Pons (tissue), 1 donor: ENCODE results near the gene OR2T27.
"Not testable (repeated sequence)": the region's sequence is repeated elsewhere in the genome, so short reads cannot be mapped to it uniquely, and the experiment has no call there.

Experiments used
- DNase-seq: peaks from one replicate; pipeline ENCODE4 v3.0.0-alpha.2; 2016; ENCODE audit warnings: low spot score

The OR2T27 gene, protein sequence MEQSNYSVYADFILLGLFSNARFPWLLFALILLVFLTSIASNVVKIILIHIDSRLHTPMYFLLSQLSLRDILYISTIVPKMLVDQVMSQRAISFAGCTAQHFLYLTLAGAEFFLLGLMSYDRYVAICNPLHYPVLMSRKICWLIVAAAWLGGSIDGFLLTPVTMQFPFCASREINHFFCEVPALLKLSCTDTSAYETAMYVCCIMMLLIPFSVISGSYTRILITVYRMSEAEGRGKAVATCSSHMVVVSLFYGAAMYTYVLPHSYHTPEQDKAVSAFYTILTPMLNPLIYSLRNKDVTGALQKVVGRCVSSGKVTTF

DNA sequence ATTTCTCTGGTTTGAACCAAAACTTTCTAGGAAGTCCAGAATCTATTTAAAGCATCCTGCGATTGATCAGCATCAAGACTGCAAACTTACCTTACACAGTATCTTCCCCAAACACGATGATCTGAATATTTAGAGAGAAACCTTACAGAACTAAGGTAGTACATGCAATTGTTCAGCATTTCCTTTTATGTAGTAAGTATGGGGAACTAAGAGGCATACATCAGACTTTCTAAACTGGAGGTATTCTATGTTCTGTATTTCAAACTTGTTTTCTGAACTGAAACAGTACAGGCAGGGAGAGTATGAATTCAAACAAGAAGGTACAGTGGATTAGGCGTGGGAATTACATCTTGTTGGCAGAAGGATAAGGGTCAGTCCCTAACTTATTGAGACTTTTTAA lies at the start of gene OR2T27:
OR2T27 (minus strand) TSS at position 175 of the 400 bp plus-strand sequence. CDS start 4,644 bp downstream, outside the sequence.
- DNase-seq, result not testable (repeated sequence)

DNA sequence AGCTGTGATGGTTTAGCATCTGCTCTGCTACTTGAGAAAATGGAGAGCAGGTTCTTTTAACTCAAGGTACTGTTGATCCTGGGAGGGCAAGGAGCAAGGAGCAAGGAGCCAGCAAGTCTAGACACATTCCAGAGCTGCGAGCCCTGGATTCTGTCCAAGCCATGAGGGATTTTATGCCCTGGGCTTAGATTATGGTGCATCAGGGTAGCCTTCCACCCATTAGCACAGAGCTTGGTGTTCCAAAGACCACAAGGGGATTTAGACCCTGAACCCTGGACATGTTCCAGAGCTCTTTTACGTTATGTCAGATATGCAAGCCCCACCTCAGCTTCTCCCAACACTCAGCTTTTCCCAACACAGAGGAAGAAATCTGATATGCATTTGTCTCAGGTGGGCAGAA lies 49.3 kb upstream of the OR2T27 start:
- DNase-seq, result no peak

DNA sequence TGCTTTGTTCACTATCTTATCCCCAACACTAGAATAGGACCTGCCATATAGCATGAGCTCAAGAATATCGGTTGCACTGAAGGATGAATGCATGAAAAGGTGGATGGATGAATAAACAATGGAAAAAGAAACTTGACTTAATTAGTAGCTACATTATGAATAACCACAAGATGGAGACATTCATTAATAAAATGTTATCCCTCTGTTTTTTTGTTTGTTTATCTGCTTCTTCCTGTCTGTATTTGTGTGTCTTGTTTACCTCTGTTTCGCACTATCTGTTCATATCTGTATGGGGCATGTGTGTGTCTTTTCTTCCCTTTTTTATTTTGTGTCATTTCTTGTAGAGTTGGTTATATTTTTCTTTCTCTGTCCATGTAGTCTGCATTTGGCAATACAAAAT lies 48.3 kb upstream of the OR2T27 start:
- DNase-seq, result no peak

DNA sequence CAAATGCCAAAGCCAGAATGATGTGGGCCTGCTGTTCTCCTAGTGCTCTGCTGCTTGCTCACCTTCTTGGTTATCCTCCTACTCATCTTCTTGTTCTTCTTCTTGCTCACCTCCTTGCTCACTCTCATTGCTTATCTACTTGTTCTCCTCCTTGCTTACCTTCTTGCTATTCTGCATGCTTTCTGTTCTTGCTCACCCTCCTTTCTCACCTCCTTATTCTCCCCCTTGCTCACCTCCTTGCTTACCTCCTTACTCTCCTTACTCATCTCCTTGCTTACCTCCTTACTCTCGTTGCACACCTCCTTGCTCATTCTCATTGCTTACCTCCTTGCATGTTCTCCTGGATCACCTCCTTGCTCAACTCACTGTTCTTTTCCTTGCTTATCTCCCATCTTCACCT lies 47.4 kb upstream of the OR2T27 start, which contains the start of gene OR14I1:
OR14I1 (minus strand) TSS at position 53 of the 400 bp plus-strand sequence.
- no peak for DNase-seq

DNA sequence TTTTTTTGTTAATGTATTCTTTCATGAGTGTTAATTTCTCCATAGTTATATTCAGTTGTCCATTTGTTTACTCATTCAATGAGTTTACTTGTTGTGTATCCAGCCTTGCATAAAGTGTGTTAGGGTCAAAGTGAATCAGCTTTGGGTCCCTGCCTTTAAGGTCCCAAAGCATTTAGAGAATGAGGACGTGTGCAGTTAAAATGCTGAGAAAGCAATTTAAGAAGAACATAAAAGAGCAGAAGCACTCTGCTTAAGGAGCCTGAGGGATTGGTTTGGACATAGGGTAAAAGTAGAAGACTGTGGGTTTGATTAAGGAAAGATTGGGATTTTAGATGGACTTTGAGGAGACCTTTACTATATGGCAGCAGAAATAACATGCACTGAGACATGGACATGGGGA lies 43.8 kb upstream of the OR2T27 start:
- no peak for DNase-seq

DNA sequence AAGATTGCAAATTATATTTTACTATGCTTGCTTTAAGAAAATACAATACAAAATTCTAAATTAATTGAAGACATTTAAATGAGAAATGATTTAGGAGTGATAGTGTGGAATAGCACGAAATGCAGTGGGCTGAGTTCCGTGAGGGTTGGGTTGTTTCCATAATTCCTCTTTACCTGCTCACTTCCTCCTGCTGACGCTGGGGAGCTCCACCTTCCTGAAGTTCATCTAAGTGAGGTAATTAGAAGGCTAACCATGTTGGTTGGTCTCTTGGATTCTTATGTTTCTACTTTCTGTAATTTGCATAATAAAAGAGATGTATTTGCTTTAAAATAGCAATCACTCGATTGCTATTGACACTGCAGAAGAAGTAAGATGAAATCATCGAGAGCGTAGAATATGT lies 42.6 kb upstream of the OR2T27 start:
- DNase-seq, result no peak

DNA sequence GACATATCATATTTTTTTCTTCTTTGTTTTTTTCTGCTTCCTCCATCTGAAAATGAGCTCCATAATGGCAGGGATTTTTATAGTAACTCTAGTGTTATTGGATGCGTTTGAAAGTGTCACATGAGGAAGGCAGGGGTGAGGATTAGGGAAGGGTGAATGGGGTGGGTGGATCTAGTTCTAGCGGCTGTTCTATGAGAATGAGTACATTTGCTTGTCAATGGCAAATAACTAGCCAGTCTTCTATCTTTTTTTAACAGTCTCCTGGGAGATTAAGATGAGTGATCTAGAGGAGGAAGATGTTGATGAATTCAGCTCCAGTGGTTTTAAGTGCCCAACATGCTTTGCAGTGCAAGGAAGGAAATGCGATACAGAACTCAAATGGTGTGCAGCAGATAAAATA lies 41.4 kb upstream of the OR2T27 start:
- no peak for DNase-seq

DNA sequence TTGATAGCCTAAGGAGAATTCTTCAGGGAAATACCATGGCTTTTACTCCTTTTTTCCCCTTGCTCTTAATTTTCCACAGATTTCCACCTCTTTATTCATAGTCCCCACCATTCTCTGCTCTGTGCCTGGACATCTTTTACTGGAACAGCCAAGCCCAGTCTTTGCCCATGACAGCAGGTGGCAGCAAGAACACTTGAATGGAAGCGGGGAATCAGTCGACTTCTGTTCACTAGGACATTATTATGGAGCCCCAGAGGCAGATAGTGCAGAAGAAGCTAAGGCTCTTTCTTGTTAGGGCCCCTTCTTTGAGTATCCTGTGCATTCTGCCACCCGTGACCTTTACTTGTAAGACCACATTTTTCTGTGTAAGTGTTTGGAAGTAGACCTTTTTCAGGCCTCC lies 40.9 kb upstream of the OR2T27 start:
- DNase-seq, result peak; percentile 9

DNA sequence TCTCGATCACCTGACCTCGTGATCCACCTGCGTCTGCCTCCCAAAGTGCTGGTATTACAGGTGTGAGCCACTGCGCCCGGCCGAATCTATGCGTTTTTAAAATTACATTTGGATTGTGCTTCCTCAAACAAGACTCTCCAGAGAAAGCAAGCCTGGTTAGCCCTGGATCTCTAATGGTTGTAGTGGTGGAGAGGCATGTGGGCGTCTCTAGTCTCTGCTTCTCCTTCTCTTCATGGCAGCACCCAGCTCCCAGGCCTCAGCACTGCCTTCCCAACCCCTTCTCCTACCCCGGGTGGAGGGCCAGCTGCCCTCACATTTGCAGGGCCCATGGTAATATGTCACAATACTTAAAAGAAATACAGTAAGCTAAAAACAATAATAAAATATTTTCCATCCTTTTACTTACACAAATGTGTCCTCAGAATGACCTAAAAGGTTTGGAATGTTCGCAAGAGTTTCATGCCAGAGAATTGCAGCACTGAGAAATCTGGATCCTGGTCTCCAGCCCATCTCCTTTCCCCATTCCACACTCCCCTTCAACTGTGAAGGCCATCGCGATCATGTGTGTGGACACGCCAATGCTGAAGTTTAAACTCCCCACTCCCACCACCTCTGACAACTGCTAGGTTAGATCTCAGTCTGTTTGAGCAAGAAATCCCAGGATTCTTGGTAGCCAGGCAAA lies 40.3 kb upstream of the OR2T27 start:
- DNase-seq, result no peak

DNA sequence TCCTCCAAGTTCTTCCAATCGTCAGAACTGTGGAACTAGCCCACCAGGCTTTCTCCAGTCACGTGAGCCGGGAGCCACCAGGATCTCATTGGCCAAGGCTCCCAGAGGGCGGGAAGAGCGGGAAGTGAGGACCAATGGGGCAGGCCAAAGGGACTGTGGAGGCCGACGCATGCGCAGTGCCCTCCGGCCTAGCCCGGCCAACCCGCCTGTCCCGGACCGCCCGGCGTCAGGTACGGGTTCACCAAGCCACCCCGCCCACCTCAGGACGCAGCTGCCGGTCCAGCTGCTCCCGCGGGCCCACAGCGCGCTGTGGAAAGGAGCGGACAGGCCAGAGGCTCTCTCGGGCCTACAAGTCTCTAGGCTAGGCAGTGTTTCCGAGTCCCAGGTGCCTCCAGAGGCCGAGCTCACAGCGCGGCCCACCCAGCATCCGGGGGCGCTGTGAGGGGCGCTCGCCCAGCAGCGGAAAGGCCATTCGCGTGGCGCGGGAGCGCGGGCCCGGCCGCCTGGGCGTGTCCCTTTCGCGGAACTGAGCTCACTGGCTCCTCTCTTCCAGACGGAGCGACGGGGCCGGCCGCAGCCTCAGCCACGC lies 36.3 kb upstream of the OR2T27 start:
- DNase-seq, result no peak

DNA sequence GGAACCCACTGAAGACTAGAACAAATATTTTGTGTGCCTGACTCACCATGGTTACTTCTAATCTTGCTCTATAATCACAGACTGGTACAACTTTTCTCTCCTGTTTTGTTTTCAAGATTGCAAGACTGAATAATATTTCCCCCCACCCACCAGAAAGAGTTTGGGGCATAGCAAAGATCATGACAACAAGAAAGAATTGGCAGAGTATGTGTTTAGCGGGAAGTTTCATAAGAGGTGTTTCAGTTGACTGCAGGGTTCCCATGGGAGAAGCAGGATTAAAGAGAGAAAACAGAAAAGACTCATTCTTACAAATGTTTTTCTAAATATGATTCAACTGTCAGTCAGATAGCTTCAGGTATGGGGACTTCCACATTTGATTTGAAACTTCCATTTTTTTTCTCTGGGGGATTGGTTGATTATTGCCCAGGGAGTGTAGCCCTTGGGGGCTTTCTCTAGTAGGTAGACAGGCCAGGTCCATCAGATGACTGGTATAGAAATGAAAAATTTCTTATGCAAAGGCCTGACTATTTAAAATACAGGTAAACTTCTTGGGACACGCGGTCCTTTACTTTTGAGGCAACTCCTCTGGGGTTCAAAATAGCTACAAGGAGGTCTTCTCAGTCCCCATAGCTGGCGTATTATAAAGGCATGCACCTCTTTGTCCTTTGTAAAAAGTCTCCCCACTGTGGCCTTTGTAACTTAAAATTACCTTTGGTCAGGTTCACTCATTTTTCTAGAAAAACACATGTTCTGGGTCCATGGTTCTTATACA lies 33.4 kb upstream of the OR2T27 start:
- DNase-seq, result no peak

DNA sequence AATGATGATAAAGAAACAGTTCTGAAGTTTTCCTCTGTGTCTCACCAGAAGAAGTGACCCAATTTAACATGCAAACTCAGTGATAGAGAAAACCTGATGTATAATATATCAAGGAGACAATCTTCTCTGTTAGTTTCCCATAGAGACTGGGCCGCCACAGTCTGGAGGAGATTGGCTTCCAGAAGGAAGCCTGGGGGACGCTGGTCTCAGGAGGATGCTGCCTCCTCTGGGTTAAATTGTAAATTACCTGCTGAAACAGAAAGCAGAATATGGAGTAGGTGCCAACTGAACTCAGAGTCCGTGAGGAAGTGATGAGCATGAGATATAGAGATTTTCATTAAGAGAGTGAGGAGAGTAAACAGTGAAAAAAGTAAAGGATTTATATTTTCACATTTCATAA lies 31.5 kb upstream of the OR2T27 start:
- no peak for DNase-seq

DNA sequence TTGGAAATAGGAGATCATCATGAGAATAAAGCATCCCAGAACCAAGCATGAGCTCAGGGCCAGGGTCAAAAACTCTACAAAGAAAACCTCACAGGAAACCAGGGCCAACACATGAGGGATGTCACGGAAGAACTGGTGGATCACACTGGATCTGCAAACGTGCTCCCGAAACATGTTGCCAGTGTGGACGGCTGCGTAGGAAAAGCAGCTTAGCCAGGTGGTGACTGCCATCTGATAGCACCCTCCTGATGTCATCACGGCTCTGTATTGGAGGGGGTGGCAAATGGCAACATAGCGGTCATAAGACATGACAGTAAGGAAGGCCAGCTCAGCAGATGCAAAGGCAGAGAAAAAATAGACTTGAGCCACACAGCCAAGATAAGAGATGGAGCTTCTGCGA lies 26.3 kb upstream of the OR2T27 start:
- no peak for DNase-seq

DNA sequence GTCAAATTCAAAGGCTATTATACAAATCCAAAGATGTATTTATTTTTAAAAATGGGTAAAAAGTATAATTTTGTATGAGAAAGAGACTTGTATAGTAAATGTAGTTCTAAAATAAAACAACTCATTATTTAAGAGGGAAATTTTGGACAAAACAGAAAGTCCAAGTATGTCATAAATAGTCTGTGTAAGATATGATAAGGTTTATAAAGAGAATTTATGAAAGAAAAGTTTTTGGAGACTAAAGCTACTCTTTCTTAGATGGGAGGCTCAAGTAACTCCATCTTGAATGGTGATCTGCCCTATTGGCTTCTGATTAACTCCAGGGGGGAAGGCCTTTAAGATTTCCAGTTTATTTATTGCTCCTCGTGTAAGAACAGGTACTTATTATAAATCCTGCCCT lies 14.7 kb upstream of the OR2T27 start:
- DNase-seq, result no peak

DNA sequence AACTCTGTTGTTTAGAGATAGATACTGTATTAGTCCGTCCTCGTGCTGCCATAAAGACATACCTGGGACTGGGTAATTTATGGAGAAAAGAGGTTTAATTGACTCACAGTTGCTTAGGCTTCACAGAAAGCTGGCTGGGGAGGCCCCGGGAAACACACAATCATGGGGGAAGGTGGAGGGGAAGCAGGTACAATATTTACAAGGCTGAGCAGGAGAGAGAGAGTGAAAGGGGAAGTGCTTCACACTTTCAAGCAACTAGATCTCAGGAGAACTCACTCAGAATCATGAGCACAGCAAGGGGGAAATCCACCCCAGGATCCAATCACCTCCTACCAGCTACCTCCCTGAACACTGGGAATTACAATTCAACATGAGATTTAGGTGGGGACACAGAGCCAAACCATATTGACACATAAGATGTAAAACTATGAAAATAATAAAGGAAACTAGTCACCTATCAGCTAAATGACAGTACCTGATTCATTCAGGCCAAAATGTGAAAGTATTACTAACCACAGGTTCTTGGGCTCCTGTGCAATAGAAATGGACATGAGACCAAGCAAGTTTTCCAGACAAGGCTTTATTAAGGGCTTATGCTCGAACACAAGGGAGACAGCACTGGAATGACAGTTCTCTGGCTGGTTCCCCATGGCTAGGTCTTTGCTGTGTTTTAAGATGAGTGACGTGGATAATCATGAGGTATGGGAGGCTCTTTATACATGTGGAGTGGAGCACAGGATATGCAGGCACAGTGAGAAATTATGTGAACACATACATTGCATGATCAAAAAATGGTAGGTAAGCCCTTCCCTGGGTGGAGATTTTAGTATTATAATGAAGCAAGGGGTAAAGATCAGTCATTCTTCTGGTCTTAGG lies 8.4 kb upstream of the OR2T27 start:
- DNase-seq, result not testable (repeated sequence)

DNA sequence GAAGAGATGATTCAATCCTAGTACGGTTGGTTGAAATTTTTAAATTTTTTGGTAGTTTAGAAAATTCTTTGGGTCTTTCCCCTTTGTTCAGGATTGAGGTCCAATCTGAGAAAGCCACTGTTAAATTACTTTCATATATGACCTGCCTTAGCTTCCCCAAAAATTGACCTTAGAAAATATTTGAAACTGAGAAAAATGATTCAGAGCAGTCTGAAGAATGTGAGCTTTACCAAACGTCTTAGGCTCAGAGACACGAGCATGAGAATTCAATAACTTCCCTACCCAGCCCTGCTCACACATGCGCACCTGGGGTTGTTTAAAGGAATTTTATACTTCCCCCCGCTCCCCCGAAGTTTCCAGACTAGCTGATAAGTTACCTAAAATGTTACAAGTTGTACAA lies 1.5 kb upstream of the OR2T27 start:
- DNase-seq, result not testable (repeated sequence)

DNA sequence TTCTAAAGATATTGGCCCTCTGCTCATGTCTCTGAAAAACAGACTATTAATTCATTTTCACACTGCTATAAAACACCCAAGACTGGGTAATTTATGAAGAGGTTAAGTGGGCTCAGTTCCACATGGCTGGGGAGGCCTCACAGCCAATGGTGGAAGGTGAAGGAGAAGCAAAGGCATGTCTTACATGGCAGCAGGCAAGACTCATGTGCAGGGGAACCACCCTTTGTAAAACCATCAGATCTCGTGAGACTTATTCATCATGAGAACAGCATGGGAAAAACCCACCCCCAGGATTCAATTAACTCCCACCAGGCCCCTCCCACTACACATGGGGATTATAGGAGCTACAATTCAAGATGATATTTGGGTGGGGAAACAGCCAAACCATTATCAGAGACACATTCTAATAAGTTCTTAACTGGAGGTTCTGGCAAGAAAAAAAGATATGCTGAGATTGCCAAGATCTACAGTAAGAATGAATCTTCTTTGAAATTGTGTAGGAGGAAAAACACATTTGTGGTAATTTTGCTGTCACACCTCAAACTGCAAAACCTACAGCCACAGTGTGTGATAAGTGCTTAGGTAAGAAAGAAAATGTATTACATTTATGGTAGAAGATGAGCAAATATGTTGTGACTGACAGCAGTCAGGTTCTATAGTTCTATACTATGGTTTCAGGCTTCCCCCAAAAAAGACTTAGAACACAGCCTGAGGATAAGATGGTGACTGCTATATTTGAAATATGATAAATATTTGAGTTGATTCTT lies 6.4 kb downstream of the OR2T27 start:
- not testable (repeated sequence) for DNase-seq

DNA sequence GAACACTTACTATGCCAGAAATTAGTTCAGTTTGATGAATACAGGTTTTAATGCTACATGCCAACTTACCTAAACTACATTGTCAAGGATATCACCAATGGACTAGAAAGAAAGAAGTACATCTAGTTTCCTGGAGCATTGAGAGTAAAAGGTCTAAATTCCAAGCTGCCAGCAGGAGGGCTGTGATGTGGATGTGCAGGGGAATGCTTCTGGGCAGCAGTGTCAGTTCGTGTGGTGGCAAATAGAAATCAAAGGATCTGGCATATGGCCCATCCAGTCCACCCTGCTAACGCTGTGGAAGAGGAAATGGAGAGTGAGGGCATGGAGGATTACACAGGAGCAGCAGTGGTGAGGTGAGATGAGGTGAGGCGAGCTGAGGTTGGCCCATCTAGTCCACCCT lies 10.2 kb downstream of the OR2T27 start, which contains the start of gene OR2T35:
OR2T35 (minus strand) TSS at position 101 of the 400 bp plus-strand sequence. CDS start 6,020 bp downstream, outside the sequence.
- DNase-seq, result not testable (repeated sequence)

DNA sequence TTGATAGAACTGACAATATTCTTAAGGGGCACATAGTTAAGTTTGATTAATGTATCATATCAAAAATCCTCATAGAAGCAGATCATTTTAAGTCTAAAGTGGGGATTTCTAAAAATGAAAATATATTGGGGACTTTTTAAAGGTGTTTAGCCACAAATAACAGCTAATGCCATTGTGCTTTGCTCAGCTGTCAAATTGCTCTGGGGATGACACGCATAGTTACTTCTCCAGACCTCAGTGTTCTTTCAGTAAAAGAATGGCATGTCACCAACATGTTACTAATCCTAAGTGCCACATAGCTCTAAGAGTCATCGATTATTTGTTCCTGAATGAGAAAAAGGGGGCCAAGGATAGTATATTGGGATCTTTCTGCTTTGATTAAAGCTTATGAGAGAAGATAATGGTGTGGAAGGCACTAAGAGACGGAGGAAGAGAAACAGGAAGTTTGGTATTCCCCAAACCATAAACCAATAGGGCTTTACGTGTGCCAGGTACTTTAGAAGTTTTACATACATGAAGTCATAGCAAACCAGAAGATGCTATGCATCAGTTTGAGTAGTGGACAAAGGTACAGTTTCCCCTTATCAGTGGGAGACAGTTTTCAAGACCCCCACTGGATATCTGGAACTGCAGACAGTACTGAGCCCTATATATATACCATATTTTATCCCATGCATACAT lies 12.2 kb downstream of the OR2T27 start:
- DNase-seq, result not testable (repeated sequence)

DNA sequence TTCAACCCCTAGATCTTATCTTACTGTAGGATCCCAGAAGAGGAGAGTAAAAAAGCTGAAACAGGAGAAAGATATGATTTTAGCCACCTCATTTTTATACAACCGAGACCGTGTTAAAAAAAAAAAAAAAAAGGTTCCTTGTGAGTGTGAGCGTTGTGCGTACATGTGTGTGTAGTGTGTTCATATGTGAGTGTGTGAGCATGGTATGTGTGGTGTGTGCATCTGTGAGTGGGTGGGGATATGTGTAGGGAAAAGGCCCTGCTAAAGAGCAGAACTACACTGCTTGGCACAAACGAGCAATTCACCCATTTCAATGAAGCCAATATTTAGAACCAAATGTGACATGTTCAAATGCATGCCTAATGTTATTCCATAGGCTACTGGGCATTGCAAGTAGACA lies 13.7 kb downstream of the OR2T27 start:
- DNase-seq, result not testable (repeated sequence)
